Kidney capillary endothelial cell (primary cell): ENCODE measurements around the gene C2.

ENCODE experiments used
- DNase-seq: peaks from one replicate; pipeline ENCODE4 v3.0.0-alpha.2; 2018; ENCODE audit warnings: low spot score

C2 gene

GRCh38 chr6:31927242-31927862 lies at the start of gene C2:
C2 (plus strand) TSS chr6:31927717; CDS start chr6:31927753, 36 bp downstream.
- DNase-seq = no peak

- no peak for DNase-seq
Measured at GRCh38 chr6:31878222-31878621, 49.3 kb upstream of the C2 start.

DNA sequence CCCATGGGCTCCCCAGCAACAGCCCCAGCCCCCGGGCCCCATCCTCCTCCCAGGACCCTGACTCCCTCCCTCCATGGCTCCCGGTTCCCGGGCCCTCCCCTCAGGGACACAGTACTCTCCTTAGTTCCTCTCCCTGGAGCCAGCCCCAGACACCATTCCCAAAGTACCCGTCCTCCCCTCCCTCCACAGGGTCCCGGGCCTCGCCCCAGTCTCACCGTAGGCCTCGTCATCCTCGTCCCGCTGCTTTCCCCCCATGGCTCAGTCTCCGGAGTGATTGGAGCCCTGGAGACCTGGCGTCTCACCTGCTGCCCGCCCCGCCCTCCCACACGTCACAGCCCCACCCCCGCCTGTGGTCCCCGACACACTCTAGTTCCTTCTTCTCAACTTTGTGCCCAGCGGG lies 48.8 kb upstream of the C2 start, which contains the start of gene SLC44A4:
Gene SLC44A4 (minus strand): TSS at position 272 of the 400 bp plus-strand sequence. CDS start 17 bp downstream, at position 255.
- DNase-seq = no peak

- DNase-seq = no peak
Measured at GRCh38 chr6:31879143-31879542, 48.4 kb upstream of the C2 start.

- DNase-seq = no peak
Measured at GRCh38 chr6:31879901-31880300, 47.6 kb upstream of the C2 start.

- no peak for DNase-seq
Measured at GRCh38 chr6:31880616-31881015, 46.9 kb upstream of the C2 start.

GRCh38 chr6:31881136-31881859 lies 46.2 kb upstream of the C2 start:
- DNase-seq = no peak

- DNase-seq = no peak
Measured at GRCh38 chr6:31882344-31882743, 45.2 kb upstream of the C2 start.

DNA sequence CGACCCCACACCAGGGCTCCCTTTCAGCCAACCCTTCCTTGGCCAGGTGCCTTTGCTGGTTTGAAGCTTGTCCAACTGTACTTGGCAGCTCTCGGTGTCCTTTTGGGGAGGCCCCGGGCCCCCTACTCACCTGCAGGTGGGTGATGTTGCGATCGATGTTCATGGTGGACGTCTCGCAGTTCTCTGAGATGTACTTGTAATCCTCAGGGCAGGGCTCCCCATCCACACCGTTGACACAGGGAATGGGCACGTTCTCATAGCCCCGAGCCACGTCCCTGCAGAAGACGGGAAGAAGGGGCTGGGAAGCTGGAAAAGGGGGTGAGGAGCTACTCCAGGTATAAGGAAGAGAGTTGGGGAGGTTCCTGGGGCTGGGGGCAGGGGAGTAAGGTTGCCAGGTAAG lies 43.8 kb upstream of the C2 start:
- DNase-seq = no peak

DNA sequence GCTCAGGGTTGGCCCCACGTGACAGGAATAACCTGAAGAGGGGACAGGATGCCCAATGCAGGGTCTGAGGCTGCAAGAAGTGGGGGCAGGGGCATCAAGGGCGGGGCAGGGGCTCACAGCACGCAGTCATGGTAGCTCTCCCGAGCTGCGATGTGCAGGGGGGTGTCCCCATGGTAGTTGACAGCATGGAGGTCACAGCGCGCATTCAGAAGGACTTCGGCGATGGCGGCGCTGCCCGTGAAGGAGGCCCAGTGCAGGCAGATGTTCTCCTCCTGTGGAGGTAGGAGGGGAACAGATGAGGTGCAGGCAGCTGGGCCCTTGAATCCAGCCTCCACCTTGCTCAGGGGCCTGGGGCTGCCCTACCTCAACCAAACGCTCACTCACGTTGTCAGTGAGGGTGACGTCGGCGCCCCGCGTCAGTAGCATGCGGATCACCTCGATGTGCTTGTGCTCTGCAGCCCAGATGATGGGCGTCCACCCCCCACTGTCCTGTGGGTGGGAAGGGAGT lies 42.9 kb upstream of the C2 start:
- DNase-seq = no peak

GRCh38 chr6:31886541-31886991 lies 41.0 kb upstream of the C2 start:
- no peak for DNase-seq

- no peak for DNase-seq
Measured at GRCh38 chr6:31887173-31888007, 40.1 kb upstream of the C2 start.

GRCh38 chr6:31888276-31889258 lies 39.0 kb upstream of the C2 start:
- no peak for DNase-seq

GRCh38 chr6:31889331-31889972 lies 38.1 kb upstream of the C2 start:
- no peak for DNase-seq

DNA sequence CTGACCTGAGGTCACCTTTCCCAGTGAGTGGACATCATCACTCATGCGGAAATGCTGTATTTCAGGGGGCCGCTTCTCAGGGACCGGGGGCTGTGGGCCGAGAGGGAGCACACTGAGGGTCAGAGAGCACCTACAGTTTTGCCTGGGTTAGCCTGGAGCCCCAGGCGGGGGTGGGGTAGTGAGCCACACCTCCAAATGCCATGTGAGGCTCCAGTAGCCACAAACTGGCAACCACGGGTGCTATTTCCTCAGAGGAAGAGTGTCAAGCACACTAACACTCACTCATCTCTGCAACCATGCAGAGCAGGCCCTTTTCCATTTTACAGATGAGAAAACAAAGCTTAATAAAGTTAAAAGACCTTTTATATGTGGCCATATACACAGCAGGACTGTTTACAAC lies 34.7 kb upstream of the C2 start:
- no peak for DNase-seq

- DNase-seq = no peak
Measured at GRCh38 chr6:31896493-31896855, 31.0 kb upstream of the C2 start.

GRCh38 chr6:31896856-31897611 lies 30.5 kb upstream of the C2 start:
- DNase-seq = no peak

GRCh38 chr6:31897612-31898382 lies 29.7 kb upstream of the C2 start, which contains the start of gene EHMT2:
EHMT2 (minus strand) TSS chr6:31897698; CDS start chr6:31897677, 21 bp downstream.
- peak; percentile 73 for DNase-seq

DNA sequence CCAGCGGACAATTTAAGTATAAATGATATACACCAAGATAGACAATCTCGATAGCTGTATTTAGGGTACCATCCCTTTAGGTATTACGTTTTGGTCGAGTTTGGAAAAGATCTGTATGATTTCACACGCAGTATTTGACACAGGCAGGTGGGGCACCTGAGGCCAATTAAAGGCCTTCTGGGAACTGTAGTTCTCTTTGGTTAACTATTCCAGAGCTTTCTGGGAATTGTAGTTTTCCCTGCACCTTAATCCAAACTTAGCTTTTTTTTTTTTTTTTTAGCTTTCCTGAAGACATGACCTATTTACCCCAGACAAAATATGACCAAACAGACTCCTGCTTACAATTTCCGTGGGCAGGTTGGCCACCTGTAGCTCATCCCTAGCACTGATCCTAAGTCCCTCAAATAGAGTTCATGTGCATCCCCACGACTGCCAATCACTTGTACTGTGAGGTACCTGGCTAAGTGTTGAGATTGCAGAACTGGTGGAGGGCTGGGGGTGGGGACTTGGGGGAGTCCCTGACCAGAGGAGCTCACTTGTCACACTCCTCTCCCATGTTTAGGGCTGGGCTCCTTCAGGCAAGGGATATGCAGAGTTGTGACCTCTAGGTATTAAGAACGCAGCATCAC lies 29.0 kb upstream of the C2 start:
- no peak for DNase-seq
